ENCODE results near the gene TLR9.

The TLR9 gene

DNA sequence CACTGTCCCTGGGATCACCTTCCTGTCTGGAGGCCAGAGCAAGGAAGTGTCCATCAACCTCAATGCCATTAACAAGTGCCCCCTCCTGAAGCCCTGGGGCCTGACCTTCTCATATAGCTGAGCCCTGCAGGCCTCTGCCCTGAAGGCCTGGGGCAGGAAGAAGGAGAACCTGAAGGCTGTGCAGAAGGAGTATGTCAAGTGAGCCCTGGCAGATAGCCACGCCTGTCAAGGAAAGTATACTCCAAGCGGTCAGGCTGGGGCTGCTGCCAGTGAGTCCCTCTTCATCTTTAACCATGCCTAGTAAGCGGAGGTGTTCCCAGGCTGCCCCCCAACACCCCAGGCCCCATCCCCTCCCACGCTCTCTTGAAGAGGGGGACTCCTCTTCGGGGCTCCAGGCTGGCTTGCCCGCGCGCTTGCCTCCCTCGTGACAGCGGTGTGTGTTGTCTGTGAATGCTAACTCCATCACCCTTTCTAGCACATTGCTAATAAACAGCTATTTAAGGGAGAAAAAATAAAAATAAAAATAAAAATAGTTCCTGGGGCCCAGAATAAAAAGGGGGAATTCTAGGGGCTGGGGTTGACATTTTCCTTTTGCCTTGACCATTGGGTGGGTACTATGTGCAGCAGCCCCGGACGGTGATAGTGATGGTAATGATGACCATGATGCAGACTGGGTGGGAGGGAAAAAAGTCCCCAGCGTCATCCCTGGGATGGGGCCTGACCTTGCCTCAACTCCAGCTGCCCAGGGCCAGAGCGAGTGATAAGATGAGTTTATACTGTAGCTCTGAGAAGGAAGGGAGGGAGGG lies 30.8 kb downstream of the TLR9 start:
- no peak for DNase-seq

DNA sequence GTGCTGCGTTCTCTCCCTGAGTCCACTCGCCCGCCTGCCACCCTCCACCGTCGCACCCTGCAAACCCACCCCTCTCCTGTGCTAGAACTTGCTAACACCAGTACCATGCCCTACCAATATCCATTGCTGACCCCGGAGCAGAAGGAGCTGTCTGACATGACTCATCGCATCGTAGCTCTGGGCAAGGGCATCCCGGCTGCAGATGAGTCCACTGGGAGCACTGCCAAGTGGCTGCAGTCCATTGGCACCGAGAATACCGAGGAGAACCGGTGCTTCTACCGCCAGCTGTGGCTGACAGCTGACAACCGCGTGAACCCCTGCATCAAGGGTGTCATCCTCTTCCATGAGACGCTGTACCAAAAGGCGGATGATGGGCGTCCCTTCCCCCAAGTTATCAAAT lies 32.4 kb downstream of the TLR9 start:
- no peak for DNase-seq

DNA sequence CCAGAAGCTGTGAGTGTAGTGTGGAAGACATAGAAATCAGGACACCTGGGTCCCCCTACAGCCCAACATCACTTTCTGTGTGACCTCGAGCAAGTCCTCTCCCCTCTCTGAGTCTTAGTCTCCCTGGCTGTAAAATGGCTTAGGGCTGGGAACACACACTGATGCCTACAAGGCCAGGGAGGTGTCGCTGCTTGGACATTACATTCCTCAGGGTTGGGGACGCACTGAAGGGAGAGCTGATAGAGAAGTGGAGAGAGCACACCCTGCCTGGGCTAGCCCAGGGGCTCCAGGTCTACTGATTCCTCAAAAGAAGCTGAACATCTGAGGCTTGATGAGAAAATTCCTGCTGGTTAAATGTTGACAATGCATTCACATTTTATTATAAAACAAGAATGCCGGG lies 33.8 kb downstream of the TLR9 start:
- DNase-seq: no peak

DNA sequence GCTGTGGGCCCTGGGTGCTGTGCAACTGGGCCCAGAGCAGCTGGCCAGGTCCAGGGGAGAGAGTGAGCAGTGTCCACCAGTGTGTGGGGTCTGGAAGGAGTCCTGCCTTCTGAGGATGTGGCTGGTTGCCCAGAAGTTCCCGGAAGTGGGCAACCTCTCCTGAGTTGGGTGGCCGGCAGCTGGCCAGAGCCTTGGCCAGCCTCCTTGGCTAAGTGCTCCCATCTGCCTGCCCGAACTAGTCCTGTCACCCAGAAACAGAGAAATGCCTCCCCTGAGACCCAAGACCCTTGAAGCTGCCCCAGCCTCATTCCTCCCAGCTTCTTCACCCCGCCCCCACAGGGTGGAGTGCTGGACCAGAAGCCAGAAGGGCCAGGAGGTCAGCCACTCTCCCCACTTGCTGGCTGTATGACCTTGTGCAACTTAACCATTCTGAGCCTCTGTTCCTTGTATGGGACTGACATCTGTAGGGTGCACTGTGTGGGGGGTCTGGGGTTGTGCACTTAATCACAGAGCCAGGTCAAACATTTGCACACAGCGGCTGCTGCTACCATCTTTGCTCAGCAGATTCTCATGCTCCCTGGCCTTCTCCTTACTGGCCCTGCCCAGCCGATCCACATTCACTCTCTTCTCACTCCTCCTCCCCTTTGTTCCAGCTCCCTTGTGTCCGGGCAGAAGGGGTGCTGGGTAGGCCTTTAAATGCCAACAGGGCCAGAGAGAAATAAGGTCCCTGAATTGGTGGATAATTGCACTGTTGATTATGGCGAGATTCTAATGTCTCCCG lies 35.0 kb downstream of the TLR9 start:
- DNase-seq: no peak

DNA sequence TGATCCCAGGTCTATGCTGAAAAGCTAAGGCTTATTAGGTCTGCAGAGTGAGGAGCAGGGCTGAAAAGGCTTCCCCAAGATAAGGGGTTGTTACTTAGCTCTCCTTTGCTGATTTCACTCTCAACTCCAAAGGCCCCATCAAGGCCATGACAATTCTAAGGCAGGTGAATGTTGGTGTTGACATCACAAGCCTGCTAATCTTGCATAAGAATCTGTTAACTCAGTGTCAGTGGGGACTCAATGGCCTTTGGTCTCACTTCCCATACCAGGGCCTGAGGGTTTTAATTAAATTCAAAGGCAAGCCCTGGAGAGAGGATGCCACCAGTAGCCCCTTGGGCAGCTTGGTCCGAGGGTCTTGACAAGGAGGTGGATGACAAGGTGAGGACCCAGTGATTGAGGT lies 36.9 kb downstream of the TLR9 start:
- peak; percentile 53 for DNase-seq

DNA sequence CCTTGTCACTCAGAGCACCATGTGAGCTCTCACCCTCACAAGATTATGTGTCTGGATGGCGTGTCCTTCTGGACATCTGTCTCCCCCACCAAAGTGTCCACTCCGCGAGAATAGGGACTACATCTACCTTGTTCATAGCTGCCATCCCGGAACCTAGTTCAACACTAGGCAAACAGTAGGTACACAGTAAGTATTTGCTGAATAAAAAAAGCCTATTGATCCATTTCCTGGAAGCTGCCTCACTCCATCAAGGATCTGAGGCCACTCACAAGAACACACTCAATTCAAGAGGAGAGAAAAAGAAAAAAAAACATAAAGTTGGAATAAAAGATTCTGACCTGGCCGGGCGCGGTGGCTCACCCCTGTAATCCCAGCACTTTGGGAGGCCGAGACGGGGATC lies 38.7 kb downstream of the TLR9 start:
- DNase-seq: no peak

DNA sequence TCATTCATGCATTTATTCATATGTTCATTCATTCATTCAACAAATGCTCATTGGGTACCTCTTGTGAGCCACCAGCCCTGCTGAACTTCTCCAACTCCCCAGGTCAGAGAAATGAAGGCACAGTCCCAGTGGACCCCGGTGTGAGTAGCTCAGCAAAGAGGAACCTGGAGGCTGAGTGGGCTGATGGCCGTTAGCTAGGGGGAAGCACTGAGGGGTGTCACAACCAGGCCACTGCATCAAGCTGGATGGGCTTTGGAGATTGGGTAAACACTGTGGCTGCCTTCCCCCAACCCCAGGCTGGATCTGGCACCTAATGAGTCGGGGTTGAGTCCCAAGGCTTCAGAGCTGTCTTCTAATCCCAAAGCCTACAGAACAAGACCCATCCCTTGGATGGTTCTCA lies 39.6 kb downstream of the TLR9 start:
- DNase-seq: peak; percentile 74

DNA sequence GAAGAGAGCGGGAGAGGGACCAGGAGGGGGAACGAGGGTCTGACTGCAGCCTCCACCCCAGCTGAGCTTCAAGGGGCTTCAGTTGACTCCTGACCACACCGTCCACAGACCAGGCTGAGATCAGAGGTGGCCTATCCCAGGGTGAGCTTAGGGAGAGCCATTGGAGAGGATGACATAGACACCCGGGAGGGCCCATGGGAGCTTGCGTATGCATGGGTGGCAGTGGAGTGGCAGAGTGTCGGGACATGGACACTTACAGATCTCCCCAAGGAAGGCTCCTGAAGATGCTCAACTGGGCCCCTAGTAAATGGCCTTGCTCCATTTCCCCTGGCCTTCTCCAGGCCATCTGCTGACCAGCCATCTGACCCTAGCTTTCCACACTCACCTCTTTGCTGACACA lies 40.1 kb downstream of the TLR9 start:
- no peak for DNase-seq

DNA sequence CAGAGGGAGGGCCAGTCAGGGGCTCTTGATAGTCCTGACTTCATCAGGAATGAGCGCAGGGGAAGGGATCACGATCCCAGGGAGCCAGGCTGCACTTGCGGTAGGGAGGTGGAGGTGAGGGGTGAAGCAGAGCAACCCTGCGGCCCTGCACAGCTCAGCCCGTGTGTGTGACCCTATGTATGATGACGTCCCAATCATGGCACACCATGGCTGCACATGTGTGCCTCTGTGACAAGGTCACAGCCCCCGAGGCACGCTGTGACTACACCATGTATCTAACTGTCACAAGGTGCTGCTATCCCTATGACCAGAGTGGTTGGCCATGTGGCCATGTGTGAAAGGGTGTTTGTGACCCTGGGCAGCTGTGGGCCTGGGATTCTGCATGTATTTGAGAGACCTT lies 40.8 kb downstream of the TLR9 start:
- DNase-seq: no peak

DNA sequence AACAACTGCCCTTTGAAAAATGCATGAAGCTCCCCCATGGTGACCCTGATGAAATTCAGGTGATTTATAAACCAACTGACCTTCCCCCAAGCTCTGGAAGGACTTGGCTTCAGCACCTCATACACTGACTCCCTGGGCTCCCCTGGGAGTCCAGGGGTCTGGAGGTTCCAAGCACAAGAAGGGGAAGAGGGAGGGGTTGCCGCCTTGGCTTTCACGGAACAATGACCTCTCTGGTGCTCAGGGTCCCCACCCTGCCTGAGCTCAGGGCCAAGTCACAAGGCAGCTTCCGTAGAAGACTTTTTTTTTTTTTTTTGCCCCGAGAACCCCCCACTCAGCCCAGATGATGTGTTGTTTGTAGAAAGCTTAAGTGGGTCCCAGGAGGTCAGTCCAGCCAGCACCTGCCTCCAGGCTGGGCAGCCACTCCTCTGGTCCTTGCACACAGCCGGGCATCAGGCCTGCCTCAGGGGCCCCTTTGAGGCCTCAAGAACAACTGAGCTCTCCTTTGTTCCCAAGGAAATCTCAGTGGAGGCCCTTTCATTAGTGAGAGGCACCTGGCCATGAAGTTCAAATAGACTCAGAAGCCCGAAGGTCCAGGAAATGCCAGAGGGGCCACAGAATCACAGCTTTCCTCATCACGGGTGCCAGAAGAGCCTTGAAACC lies 41.5 kb downstream of the TLR9 start:
- DNase-seq: no peak

DNA sequence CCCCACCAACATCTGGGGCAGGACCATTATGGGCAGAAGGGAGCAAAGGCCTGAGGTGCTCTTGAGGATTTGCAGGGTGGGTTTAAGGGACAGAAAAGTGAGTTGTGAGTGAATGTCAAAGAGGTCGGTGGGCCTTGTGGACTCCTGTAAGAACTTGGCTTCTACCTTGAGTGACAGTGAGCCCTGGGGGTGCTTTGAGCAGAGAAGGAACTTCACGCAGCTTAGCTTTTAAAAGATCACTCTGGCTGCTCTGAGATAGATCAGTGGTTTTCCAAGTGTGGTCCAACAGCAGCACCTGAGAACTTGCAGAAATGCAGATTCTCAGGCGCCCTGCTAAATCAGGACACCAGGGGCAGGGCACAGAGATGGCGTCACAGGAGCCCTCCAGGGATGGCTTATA lies 42.8 kb downstream of the TLR9 start:
- DNase-seq: no peak

DNA sequence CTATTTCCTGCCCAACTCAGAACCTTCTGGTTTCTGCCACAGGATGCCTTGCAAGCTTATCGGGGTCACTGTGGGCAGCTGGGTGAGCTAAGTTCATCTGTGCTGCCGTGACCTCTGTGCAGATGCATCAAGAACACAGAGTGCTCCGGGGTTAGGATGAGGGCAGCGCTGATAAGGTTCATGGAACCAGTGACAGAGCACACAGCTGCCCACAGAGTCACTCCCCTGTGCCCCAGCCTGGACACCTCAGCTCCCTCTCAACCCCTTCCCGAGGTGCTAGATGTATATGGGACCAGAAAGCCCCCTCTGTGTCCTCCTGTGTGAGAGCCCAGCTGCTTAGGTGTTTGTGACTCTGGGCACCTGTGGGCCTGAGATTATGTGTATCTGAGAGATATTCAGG lies 43.2 kb downstream of the TLR9 start:
- DNase-seq: peak; percentile 89

DNA sequence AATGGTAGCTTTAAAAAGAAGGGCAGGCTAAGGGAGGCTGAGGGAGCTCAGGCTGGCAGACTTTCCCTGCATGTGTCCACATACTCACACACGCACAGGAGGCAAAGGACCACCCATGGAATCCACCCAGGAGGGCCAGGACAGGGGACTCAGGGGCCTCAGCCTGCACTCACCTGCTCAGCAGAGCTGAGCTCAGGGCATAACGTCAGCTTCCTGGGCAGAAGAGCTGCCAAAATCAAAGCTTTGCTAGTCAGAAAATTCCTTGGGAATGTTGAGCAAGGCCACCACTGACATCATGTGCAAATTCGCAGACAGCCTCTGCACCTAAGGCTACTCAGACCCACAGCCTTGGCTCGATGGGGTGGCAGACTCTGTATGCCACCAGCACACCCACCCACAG lies 43.9 kb downstream of the TLR9 start:
- DNase-seq: no peak

DNA sequence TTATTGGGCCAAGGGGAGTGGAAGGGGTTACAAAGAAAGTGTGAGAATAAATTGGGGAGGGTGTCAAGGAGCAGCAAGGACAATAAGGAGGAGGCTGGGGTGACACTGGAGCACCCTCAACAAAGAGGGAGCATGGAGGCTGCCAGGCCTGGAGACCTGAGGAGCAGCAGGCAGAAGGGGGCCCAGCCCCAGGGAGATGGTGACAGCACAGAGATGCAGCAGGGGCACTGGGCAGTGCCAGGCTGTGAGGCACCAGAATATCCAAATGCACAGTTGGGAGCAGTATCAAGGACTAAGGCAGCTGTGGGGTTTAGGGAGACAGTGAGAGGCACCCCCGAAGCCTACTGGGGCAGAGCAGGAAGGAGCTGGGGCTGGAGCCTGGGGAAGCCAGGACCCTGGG lies 46.9 kb downstream of the TLR9 start:
- DNase-seq: no peak

DNA sequence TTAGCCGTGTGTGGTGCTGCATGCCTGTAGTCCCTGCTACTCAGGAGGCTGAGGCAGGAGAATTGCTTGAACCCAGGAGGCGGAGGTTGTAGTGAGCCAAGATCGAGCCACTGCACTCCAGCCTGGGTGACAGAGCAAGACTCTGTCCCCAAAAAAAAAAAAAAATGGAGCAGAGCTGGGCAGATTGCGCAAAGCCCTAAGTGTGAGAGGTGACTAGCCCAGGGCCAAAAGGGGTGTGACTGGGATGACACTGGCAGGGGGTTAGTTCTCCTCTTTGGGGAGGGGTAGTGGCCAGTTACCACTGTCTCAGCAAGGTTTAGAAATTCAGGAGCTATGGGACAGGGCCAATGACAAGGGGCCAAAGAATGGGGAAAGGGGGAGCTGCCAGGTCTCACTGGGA lies 47.3 kb downstream of the TLR9 start:
- peak; percentile 46 for DNase-seq

DNA sequence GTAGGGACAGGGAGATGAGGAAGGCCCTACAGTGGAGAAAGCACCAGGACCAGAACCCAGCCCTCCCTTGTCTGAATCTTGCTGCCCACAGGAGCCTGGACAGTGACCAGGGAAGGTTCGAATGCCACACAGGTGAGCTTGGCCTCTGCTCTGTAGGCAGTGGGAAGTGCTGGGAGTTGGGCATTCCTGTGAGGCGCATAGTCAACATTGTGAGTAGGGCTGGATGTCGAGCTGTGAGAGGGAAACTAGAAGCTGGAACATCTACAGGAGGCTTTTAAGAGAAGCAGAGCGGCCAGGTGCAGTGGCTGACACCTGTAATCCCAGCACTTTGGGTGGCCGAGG lies 47.8 kb downstream of the TLR9 start:
- DNase-seq: no peak

DNA sequence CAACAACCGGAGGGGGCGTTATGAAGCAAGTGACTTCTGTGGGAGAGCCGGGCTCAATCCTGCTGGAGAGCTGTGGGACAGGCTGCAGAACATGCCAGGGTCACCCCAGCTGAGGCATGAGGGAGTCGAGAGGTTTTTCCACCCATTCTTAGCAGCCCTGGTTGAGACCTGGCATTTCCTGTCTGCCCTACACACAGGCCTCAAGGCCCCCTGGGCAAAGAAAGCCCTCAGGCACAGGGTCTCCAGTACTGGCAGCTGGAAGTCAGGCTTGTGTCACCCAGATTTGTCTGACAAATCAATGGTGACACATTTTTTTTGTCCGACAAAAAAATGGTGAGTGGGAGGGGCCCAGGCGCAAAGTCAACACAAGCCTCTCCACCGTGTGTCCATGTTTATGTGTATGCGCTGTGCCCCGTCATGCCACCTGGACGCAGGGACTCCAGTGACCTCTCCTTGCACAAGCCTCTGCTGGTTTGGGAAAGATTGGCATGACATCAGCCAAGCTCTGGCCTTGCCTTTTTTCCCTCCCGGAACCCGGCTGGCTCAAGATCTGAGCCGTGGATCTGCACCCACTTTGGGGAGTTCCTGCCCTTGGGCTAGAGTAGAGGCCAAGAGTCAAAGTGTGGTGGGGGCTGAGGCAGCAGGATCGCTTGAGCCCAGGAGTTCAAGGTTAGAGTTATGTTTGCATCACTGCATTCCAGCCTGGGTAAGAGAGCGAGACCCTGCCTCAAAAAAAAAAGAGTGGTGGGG lies 48.3 kb downstream of the TLR9 start:
- no peak for DNase-seq

DNA sequence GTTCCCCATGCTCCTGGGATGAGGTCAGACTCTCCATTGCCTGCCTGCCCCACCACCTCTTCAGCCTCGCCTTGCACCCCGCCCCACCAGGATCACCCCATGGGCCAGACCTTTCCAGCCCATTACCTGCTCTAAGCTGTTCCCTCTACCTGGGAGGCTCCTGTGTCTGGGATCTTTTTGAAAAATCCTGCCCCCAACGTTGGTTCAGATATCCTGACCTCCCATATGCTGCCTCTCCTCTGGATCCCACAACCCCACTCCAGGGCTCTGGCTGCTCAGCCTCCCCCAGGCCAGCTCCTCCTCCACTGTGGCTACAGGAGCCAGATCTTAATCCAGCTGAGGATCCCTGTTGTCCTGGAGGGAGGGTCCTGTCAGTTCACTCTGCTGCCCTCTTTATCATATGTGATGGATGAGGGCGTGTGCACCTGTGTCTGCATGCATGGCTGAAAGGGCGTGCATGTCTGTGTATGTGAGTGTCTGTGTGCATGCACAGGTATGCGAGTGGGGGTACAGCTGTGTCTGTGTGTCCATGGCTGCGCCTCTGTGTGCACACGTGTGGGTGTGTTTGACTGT lies 49.2 kb downstream of the TLR9 start:
- DNase-seq: no peak

DNA sequence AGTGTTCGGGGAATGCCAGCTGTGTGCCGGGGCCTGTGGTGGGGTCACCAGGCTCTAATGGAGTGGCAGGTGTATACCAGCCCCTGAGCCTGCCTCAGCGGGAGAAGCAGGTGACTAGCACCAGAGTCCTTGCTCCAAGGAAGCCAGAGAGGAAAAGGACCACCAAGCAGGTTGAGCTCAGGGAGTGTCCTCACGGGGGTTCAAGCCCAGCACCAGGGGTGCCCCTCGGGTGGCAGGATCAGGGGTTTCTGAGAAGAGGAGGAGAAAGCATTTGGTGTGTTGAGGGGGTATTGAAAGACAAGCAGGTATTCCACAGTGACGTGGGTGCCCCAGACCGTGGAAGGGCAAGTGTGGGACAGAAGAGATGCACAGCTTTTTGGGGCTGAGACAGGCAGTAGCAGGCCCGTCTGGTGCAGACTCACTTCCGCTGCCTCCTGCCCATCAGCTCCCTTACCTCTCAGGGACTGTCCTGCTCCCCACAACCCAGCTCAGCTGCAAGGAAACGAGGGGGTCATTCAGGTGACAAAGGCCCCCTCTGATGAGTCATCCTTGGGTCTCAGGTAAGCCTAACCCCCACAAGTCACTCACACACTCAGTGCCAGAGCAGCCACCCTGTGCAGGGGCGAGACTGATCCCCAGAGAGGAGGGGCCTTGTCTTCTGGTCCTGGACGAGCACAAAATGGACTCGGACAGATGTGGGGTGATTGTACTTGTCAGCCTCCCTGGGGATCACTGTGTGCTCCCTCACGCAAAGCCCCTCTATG lies 49.8 kb downstream of the TLR9 start:
- no peak for DNase-seq

DNA sequence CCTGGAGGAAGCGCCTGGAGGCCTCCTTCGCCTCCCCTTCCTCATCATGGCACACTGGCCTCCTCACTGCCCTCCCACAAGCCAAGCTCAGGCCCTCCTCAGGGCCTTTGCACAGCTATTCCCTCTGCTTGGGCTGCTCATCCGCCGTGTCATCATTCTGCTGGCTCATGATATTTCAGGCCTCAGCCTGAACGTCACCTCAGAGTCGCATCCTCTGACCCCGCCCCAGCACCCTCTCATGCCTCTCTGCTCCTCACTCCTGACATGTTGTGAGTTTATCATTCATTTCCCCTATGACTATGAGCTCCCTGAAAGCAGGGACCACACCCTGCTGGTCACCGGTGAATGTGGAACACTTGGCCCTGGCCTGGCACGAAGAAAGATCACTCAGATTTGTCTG lies 50.5 kb downstream of the TLR9 start:
- peak; percentile 35 for DNase-seq

DNA sequence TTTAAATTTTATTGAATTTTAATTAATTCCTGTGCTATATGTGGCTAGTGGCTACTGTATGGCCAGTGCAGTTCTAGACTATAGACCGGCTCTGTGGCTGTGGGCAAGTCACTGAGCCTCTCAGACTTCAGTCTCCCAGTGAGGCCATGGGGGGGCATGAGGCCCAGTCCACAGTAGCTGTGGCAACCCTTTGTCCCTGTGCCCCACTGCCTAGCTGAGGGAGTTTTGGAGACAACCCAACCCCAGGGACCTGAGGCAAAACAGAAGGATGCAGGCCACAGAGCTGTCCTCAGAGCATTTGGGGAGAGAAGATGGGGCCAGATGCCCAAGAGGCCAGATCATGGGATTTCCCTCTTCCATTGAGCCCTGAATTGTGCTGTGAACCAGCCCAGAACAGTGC lies 52.3 kb downstream of the TLR9 start:
- DNase-seq: no peak

DNA sequence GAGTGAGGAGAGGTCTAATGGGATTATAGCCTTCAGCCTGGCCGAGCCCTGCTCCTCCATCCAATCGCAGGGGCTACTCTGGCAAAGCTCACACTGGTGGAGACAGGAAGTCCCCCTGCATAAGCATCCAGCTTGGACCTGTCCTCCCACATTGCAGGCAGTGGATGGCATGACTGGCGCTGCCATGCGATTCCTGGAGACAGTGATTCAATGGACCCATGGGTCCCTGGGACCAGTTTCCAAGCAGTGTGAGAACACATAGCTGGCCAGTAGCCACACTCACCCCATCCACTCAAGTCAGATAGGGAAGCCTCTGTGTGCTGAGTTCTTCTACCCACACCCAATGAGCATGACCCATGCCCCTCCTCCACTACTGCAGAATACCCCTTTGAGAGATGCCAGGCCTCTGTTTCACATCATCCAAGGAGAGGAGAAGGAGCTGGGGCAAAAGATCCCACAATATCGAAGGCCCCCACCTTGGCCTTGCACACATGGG lies 53.1 kb downstream of the TLR9 start:
- DNase-seq: no peak

Measured in hematopoietic multipotent progenitor cell treated with erythropoietin and hydrocortisone succinate and interleukin-3 and kit ligand, for 6 days (in vitro differentiated cells).